Liver (tissue), 3 donors: Measurements from ENCODE around the gene AVEN.

Experiments
- EGR1 ChIP-seq, 2 donors: IDR thresholded peaks; 2 replicates each; pipeline ENCODE4 v1.6.1; 2016 to 2018; ENCODE audit warnings: antibody characterized with exemption in 2 of 2, low read depth in 2 of 2
- HNF4A ChIP-seq, 2 donors: conservative IDR thresholded peaks; 2 replicates each; pipeline ENCODE4 v1.6.1; 2016; ENCODE audit warnings: antibody characterized with exemption in 2 of 2, mild to moderate bottlenecking in 2 of 2
- HNF4G ChIP-seq: IDR thresholded peaks from 2 replicates; pipeline ENCODE4 v1.6.1; 2016; ENCODE audit warnings: antibody characterized with exemption
- JUND ChIP-seq, 2 donors: IDR thresholded peaks; 2 replicates each; pipeline ENCODE4 v1.6.1; 2016; ENCODE audit warnings: antibody characterized with exemption in 2 of 2
- RAD21 ChIP-seq, 2 donors: IDR thresholded peaks; 2 replicates each; pipeline ENCODE4 v1.6.1; 2016; ENCODE audit warnings: antibody characterized with exemption in 2 of 2, mild to moderate bottlenecking in 2 of 2
- RXRA ChIP-seq, 2 donors: IDR thresholded peaks; 2 replicates each; pipeline ENCODE4 v1.6.1; 2017 to 2018; ENCODE audit warnings: antibody characterized with exemption in 2 of 2, mild to moderate bottlenecking in 1 of 2
- SP1 ChIP-seq: IDR thresholded peaks from 2 replicates; pipeline ENCODE4 v1.6.1; 2018; ENCODE audit warnings: antibody characterized with exemption, mild to moderate bottlenecking
- TAF1 ChIP-seq: conservative IDR thresholded peaks from 2 replicates; pipeline ENCODE4 v1.6.1; 2016; ENCODE audit warnings: antibody characterized with exemption, mild to moderate bottlenecking
- YY1 ChIP-seq: IDR thresholded peaks from 2 replicates; pipeline ENCODE4 v1.6.1; 2016; ENCODE audit warnings: antibody characterized with exemption, mild to moderate bottlenecking
- TF ChIP-seq, protein P1 (sequence below): fragments of 150-350 bp; IDR thresholded peaks from 2 replicates; pipeline ENCODE4 v1.5.1; 2017; ENCODE audit warnings: improper control_type of control experiment, low read depth, low read length; ENCODE audit not compliant: missing input control
- TF ChIP-seq, protein P2 (sequence below): IDR thresholded peaks from 2 replicates; pipeline ENCODE4 v1.6.1; 2016; ENCODE audit warnings: antibody characterized with exemption, mild to moderate bottlenecking
- TF ChIP-seq, protein P3 (sequence below): IDR thresholded peaks from 2 replicates; pipeline ENCODE4 v1.6.1; 2016; ENCODE audit warnings: antibody characterized with exemption
- TF ChIP-seq, protein P4 (sequence below): IDR thresholded peaks from 2 replicates; pipeline ENCODE4 v1.6.1; 2016; ENCODE audit warnings: antibody characterized with exemption
- TF ChIP-seq, protein P5 (sequence below): IDR thresholded peaks from 2 replicates; pipeline ENCODE4 v1.6.1; 2016; ENCODE audit warnings: antibody characterized with exemption
- donor health status: healthy.
- donor health status: healthy.

DNA sequence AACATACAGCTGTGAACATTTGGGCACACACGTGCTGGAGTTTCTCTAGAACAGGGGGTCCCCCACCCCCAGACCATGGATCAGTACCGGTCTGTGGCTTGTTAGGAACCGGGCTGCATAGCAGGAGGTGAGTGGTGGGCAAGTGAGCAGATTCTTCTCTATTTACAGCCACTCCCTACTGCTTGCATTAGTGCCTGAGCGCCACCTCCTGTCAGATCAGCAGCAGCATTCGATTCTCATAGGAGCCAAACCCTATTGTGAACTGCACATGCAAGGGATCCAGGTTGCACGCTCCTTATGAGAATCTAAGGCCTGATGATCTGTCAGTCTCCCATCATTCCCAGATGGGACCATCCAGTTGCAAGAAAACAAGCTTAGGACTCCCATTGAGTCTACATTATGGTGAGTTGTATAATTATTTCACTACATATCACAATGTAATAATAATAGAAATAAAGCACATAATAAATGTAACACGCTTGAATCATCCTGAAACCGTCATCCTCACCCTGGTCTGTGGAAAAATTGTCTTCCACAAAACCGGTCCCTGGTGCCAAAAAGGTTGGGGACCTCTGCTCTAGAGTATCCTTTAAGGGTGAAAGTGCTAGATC lies 44.9 kb downstream of the AVEN start:
- TF ChIP-seq RAD21 (IDR thresholded peaks at IDR 0.05) (peak; percentile 15 to 56), JUND (IDR thresholded peaks at IDR 0.05) (no peak), EGR1 (IDR thresholded peaks at IDR 0.05; ENCODE audit: low read depth in 2 of 2) (no peak), TAF1 (no peak), YY1 (no peak), RXRA (IDR thresholded peaks at IDR 0.05) (no peak), HNF4G (no peak), HNF4A (conservative IDR thresholded peaks at IDR 0.05) (no peak), SP1 (no peak)
- TF ChIP-seq, protein P1, sequence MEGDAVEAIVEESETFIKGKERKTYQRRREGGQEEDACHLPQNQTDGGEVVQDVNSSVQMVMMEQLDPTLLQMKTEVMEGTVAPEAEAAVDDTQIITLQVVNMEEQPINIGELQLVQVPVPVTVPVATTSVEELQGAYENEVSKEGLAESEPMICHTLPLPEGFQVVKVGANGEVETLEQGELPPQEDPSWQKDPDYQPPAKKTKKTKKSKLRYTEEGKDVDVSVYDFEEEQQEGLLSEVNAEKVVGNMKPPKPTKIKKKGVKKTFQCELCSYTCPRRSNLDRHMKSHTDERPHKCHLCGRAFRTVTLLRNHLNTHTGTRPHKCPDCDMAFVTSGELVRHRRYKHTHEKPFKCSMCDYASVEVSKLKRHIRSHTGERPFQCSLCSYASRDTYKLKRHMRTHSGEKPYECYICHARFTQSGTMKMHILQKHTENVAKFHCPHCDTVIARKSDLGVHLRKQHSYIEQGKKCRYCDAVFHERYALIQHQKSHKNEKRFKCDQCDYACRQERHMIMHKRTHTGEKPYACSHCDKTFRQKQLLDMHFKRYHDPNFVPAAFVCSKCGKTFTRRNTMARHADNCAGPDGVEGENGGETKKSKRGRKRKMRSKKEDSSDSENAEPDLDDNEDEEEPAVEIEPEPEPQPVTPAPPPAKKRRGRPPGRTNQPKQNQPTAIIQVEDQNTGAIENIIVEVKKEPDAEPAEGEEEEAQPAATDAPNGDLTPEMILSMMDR = peak; percentile 3
- TF ChIP-seq, protein P2, sequence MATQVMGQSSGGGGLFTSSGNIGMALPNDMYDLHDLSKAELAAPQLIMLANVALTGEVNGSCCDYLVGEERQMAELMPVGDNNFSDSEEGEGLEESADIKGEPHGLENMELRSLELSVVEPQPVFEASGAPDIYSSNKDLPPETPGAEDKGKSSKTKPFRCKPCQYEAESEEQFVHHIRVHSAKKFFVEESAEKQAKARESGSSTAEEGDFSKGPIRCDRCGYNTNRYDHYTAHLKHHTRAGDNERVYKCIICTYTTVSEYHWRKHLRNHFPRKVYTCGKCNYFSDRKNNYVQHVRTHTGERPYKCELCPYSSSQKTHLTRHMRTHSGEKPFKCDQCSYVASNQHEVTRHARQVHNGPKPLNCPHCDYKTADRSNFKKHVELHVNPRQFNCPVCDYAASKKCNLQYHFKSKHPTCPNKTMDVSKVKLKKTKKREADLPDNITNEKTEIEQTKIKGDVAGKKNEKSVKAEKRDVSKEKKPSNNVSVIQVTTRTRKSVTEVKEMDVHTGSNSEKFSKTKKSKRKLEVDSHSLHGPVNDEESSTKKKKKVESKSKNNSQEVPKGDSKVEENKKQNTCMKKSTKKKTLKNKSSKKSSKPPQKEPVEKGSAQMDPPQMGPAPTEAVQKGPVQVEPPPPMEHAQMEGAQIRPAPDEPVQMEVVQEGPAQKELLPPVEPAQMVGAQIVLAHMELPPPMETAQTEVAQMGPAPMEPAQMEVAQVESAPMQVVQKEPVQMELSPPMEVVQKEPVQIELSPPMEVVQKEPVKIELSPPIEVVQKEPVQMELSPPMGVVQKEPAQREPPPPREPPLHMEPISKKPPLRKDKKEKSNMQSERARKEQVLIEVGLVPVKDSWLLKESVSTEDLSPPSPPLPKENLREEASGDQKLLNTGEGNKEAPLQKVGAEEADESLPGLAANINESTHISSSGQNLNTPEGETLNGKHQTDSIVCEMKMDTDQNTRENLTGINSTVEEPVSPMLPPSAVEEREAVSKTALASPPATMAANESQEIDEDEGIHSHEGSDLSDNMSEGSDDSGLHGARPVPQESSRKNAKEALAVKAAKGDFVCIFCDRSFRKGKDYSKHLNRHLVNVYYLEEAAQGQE = no peak
- TF ChIP-seq, protein P3, sequence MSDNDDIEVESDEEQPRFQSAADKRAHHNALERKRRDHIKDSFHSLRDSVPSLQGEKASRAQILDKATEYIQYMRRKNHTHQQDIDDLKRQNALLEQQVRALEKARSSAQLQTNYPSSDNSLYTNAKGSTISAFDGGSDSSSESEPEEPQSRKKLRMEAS = no peak
- TF ChIP-seq, protein P4, sequence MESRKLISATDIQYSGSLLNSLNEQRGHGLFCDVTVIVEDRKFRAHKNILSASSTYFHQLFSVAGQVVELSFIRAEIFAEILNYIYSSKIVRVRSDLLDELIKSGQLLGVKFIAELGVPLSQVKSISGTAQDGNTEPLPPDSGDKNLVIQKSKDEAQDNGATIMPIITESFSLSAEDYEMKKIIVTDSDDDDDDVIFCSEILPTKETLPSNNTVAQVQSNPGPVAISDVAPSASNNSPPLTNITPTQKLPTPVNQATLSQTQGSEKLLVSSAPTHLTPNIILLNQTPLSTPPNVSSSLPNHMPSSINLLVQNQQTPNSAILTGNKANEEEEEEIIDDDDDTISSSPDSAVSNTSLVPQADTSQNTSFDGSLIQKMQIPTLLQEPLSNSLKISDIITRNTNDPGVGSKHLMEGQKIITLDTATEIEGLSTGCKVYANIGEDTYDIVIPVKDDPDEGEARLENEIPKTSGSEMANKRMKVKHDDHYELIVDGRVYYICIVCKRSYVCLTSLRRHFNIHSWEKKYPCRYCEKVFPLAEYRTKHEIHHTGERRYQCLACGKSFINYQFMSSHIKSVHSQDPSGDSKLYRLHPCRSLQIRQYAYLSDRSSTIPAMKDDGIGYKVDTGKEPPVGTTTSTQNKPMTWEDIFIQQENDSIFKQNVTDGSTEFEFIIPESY = no peak
- TF ChIP-seq, protein P5, sequence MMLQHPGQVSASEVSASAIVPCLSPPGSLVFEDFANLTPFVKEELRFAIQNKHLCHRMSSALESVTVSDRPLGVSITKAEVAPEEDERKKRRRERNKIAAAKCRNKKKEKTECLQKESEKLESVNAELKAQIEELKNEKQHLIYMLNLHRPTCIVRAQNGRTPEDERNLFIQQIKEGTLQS = no peak
